Stimulated activated naive B cell treated with anti-CD40 and anti-IgM and Interleukin-4, amounts not matched to agents 10 μg/mL and 1 μg/mL and 100 μg/mL, for 72 hours (primary cell): Measurements from ENCODE around the gene CFAP410.

ENCODE experiments used
- ATAC-seq, 2 donors: fragments of 150-1000 bp; cut with Tn5 transposase; replicated peaks; 2 replicates each; pipeline ENCODE4 v1.10.0; 2021; ENCODE audit warnings: moderate library complexity in 1 of 2
- DNase-seq: peaks from one replicate; pipeline ENCODE4 v3.0.0; 2021
- H3K27ac Mint-ChIP-seq: one replicate; pipeline ENCODE4 v1.8.0; 2022; ENCODE audit warnings: mild to moderate bottlenecking, mixed read lengths
- H3K27me3 Mint-ChIP-seq, 2 donors: one replicate each; pipeline ENCODE4 v1.8.0; 2022; ENCODE audit warnings: mixed read lengths in 2 of 2
- H3K36me3 Mint-ChIP-seq, 2 donors: one replicate each; pipeline ENCODE4 v1.8.0; 2022; ENCODE audit warnings: mixed read lengths in 2 of 2, mild to moderate bottlenecking in 1 of 2
- H3K4me1 Mint-ChIP-seq, 2 donors: one replicate each; pipeline ENCODE4 v1.8.0; 2022; ENCODE audit warnings: mixed read lengths in 2 of 2, mild to moderate bottlenecking in 1 of 2
- H3K4me3 Mint-ChIP-seq, 2 donors: one replicate each; pipeline ENCODE4 v1.8.0; 2022; ENCODE audit warnings: mild to moderate bottlenecking in 2 of 2, mixed read lengths in 2 of 2, moderate library complexity in 1 of 2
- H3K9me3 Mint-ChIP-seq, 2 donors: one replicate each; pipeline ENCODE4 v1.8.0; 2022; ENCODE audit warnings: mixed read lengths in 2 of 2, mild to moderate bottlenecking in 1 of 2

CFAP410 gene

GRCh38 chr21:44282370-44282769 is 56.8 kb downstream of the CFAP410 start:
- Mint-ChIP-seq H3K27ac (no peak overlapping the region), H3K4me3 (no peak overlapping the region), H3K27me3 (peaks cover 0 to 15% of the 10 kb centered on the region in 2 donors), H3K4me1 (peaks cover 20 to 22% of the 10 kb centered on the region in 2 donors), H3K9me3 (no peaks in the 10 kb centered on the region), H3K36me3 (no peaks in the 10 kb centered on the region)
- ATAC-seq (no peak), DNase-seq (no peak)

GRCh38 chr21:44281801-44282200 is 57.4 kb downstream of the CFAP410 start:
- Mint-ChIP-seq H3K27ac (no peak overlapping the region), H3K27me3 (peaks cover 0 to 15% of the 10 kb centered on the region in 2 donors), H3K4me3 (no peak overlapping the region), H3K4me1 (peaks cover 20 to 22% of the 10 kb centered on the region in 2 donors), H3K9me3 (no peaks in the 10 kb centered on the region), H3K36me3 (no peaks in the 10 kb centered on the region)
- ATAC-seq (no peak), DNase-seq (no peak)

GRCh38 chr21:44279354-44280260 is 59.6 kb downstream of the CFAP410 start:
- Mint-ChIP-seq H3K4me1 (peaks cover 20 to 22% of the 10 kb centered on the region in 2 donors), H3K36me3 (no peaks in the 10 kb centered on the region), H3K27ac (no peak overlapping the region), H3K4me3 (no peak overlapping the region), H3K27me3 (peaks cover 0 to 9% of the 10 kb centered on the region in 2 donors), H3K9me3 (no peaks in the 10 kb centered on the region)
- DNase-seq (no peak), ATAC-seq (no peak)
